H1 (cell line): Measurements from ENCODE around the gene HBM. TPM values are rescaled to one million over a fixed set of nuclear protein-coding genes. Genes with fewer than 3 reads are reported as not detected.
A peak's percentile ranks its signal among the peaks of the same experiment; 100 is the strongest.

ENCODE experiments used
- CTCF ChIA-PET: fragments of 300-600 bp; sonication (Branson Sonifier 250); formaldehyde crosslinking; loops from one replicate; lab custom pipeline; 2021; ENCODE audit not compliant: partially characterized antibody; lab: Charles Lee
- POLR2A ChIA-PET: fragments of 300-600 bp; sonication (Branson Sonifier 250); formaldehyde crosslinking; loops from one replicate; lab custom pipeline; 2021; ENCODE audit warnings: inconsistent platforms; ENCODE audit not compliant: partially characterized antibody; lab: Charles Lee
- DNase-seq, 2 experiments: peaks; one replicate each; pipeline versions ENCODE4 v3.0.0 to v3.0.0-alpha.2; 2010 to 2022; ENCODE audit warnings: low spot score in 2 of 2, low read depth in 1 of 2, mixed read lengths in 1 of 2
- FAIRE-seq: peaks from 2 replicates; lab custom pipeline; 2011; peaks lifted over from hg19 to GRCh38; lab: Jason Lieb, UNC
- H2AFZ ChIP-seq: 2 replicates; pipeline ENCODE4 v1.8.1; 2012; ENCODE audit warnings: low read length, inconsistent platforms
- H2AK5ac ChIP-seq: 2 replicates; pipeline ENCODE4 v1.6.1; 2013; ENCODE audit warnings: low read depth, low read length
- H2BK120ac ChIP-seq: replicated peaks from 2 replicates; pipeline ENCODE3; 2013; ENCODE audit warnings: low read depth, low read length, inconsistent platforms
- H2BK12ac ChIP-seq: 2 replicates; pipeline ENCODE4 v1.6.1; 2013; ENCODE audit warnings: low read depth, low read length
- H2BK15ac ChIP-seq: 2 replicates; pipeline ENCODE4 v1.6.1; 2013; ENCODE audit warnings: low read length
- H2BK20ac ChIP-seq: 2 replicates; pipeline ENCODE4 v1.6.1; 2013; ENCODE audit warnings: low read length
- H2BK5ac ChIP-seq: 2 replicates; pipeline ENCODE4 v1.6.1; 2013; ENCODE audit warnings: low read depth, low read length
- H3K14ac ChIP-seq: 2 replicates; pipeline ENCODE4 v1.6.1; 2013; ENCODE audit warnings: inconsistent platforms; ENCODE audit not compliant: insufficient read length
- H3K18ac ChIP-seq: 2 replicates; pipeline ENCODE4 v1.6.1; 2013; ENCODE audit warnings: low read length; ENCODE audit errors: extremely low read depth
- H3K23ac ChIP-seq: 2 replicates; pipeline ENCODE4 v1.6.1; 2013; ENCODE audit warnings: inconsistent platforms; ENCODE audit not compliant: insufficient read length
- H3K23me2 ChIP-seq: 2 replicates; pipeline ENCODE4 v1.6.1; 2013; ENCODE audit warnings: low read depth, low read length
- H3K27ac ChIP-seq: 2 replicates; pipeline ENCODE4 v1.6.1; 2011; ENCODE audit warnings: low read depth, low read length, inconsistent platforms
- H3K27me3 ChIP-seq, 4 experiments: replicated peaks in 1 of 4; 1 replicate in 1 of 4; 2 replicates in 3 of 4; pipeline versions ENCODE4 v1.6.1 to v1.8.1; 2011 to 2013; ENCODE audit warnings: low read length in 3 of 4, mild to moderate bottlenecking in 3 of 4, inconsistent platforms in 2 of 4, mixed read lengths in 2 of 4, moderate library complexity in 1 of 4; ENCODE audit not compliant: control insufficient read depth in 3 of 4, insufficient read depth in 3 of 4; ENCODE audit errors: extremely low read depth in 1 of 4
- H3K36me3 ChIP-seq, 4 experiments: 2 replicates each; pipeline versions ENCODE4 v1.6.1 to v1.8.1; 2011 to 2013; ENCODE audit warnings: mild to moderate bottlenecking in 4 of 4, low read length in 3 of 4, moderate library complexity in 2 of 4, control low read depth in 1 of 4, inconsistent platforms in 1 of 4; ENCODE audit not compliant: insufficient read depth in 4 of 4, control insufficient read depth in 2 of 4
- H3K4ac ChIP-seq: replicated peaks from 2 replicates; pipeline ENCODE3; 2013; ENCODE audit warnings: low read length, low read depth, mixed read lengths, inconsistent platforms; ENCODE audit not compliant: insufficient read length
- H3K4me1 ChIP-seq, 4 experiments: replicated peaks in 1 of 4; 1 replicate in 1 of 4; 2 replicates in 3 of 4; pipeline versions ENCODE4 v1.6.1 to v1.8.1; 2011 to 2013; ENCODE audit warnings: low read length in 3 of 4, inconsistent platforms in 2 of 4, mixed read lengths in 1 of 4; ENCODE audit not compliant: insufficient read depth in 4 of 4, control insufficient read depth in 3 of 4
- H3K4me2 ChIP-seq, 2 experiments: 2 replicates each; pipeline versions ENCODE4 v1.6.1 to v1.8.1; 2011 to 2013; ENCODE audit warnings: low read depth in 2 of 2, low read length in 2 of 2, control low read depth in 1 of 2, inconsistent platforms in 1 of 2, mild to moderate bottlenecking in 1 of 2; ENCODE audit not compliant: insufficient read depth in 1 of 2
- H3K4me3 ChIP-seq, 4 experiments: fragments of 200-600, 300-600 bp in 1 of 4; sonication (generic), shearing (Covaris generic), sonication (Bioruptor Twin) in 1 of 4; 2 replicates each; pipeline versions ENCODE4 v1.5.1 to v1.8.1; 2011 to 2016; ENCODE audit warnings: low read length in 4 of 4, low read depth in 3 of 4, control low read depth in 2 of 4, inconsistent platforms in 2 of 4, mild to moderate bottlenecking in 2 of 4, mixed read lengths in 1 of 4, moderate library complexity in 1 of 4; ENCODE audit not compliant: insufficient read depth in 2 of 4; ENCODE audit errors: extremely low read depth in 1 of 4
- H3K56ac ChIP-seq: replicated peaks from 2 replicates; pipeline ENCODE3; 2013; ENCODE audit warnings: low read depth, mild to moderate bottlenecking, mixed read lengths, low read length, inconsistent platforms; ENCODE audit not compliant: insufficient read length
- H3K79me1 ChIP-seq: 2 replicates; pipeline ENCODE4 v1.6.1; 2013; ENCODE audit warnings: low read depth, low read length, control low read depth
- H3K79me2 ChIP-seq, 2 experiments: 2 replicates each; pipeline versions ENCODE4 v1.6.1 to v1.8.1; 2012 to 2013; ENCODE audit warnings: low read length in 2 of 2, mild to moderate bottlenecking in 2 of 2, inconsistent platforms in 1 of 2; ENCODE audit not compliant: insufficient read depth in 2 of 2, control insufficient read depth in 1 of 2
- H3K9ac ChIP-seq, 4 experiments: replicated peaks in 1 of 4; 1 replicate in 1 of 4; 2 replicates in 3 of 4; pipeline versions ENCODE4 v1.6.1 to v1.8.1; 2011 to 2013; ENCODE audit warnings: low read depth in 3 of 4, low read length in 3 of 4, control low read depth in 2 of 4, mild to moderate bottlenecking in 2 of 4, moderate library complexity in 2 of 4, inconsistent platforms in 1 of 4; ENCODE audit errors: extremely low read depth in 1 of 4
- H3K9me3 ChIP-seq, 2 experiments: 2 replicates each; pipeline versions ENCODE4 v1.6.1 to v1.8.1; 2012 to 2013; ENCODE audit warnings: mild to moderate bottlenecking in 2 of 2, moderate library complexity in 2 of 2, control low read depth in 1 of 2, inconsistent platforms in 1 of 2, low read depth in 1 of 2, low read length in 1 of 2, mixed read lengths in 1 of 2; ENCODE audit not compliant: insufficient read depth in 2 of 2
- H4K20me1 ChIP-seq, 2 experiments: replicated peaks in 1 of 2; 2 replicates each; pipeline versions ENCODE3 to v1.8.1; 2011 to 2013; ENCODE audit warnings: inconsistent platforms in 2 of 2, low read length in 2 of 2, mild to moderate bottlenecking in 1 of 2; ENCODE audit not compliant: insufficient read depth in 2 of 2, control insufficient read depth in 1 of 2
- H4K5ac ChIP-seq: 2 replicates; pipeline ENCODE4 v1.6.1; 2013; ENCODE audit warnings: low read length, low read depth, mixed read lengths, inconsistent platforms; ENCODE audit not compliant: insufficient read length
- H4K8ac ChIP-seq: 2 replicates; pipeline ENCODE4 v1.8.0; 2013; ENCODE audit warnings: mild to moderate bottlenecking, moderate library complexity, low read length, inconsistent platforms; ENCODE audit not compliant: insufficient read depth; ENCODE audit errors: extremely low read depth
- H4K91ac ChIP-seq: replicated peaks from 2 replicates; pipeline ENCODE3; 2013; ENCODE audit warnings: low read length, mixed read lengths, inconsistent platforms; ENCODE audit not compliant: insufficient read length
- ATF3 ChIP-seq: IDR thresholded peaks from 2 replicates; pipeline ENCODE4 v1.6.1; 2011; ENCODE audit warnings: low read depth, mild to moderate bottlenecking, low read length; ENCODE audit not compliant: insufficient read depth
- CEBPB ChIP-seq: IDR thresholded peaks from 2 replicates; pipeline ENCODE4 v1.6.1; 2012; ENCODE audit warnings: low read depth, low read length
- JUN ChIP-seq: IDR thresholded peaks from 2 replicates; pipeline ENCODE4 v1.6.1; 2011; ENCODE audit warnings: low read depth, mild to moderate bottlenecking, improper control_type of control experiment, low read length
- JUND ChIP-seq: IDR thresholded peaks from 2 replicates; pipeline ENCODE4 v1.6.1; 2011; ENCODE audit warnings: mild to moderate bottlenecking, improper control_type of control experiment, low read length
- KDM5A ChIP-seq: fragments of 200-600 bp; IDR thresholded peaks from 2 replicates; pipeline ENCODE4 v1.7.1; 2012; ENCODE audit warnings: mild to moderate bottlenecking, low read length, inconsistent platforms, mixed read lengths
- RBBP5 ChIP-seq: IDR thresholded peaks from 2 replicates; pipeline ENCODE4 v1.7.1; 2012; ENCODE audit warnings: low read depth, mild to moderate bottlenecking, inconsistent platforms, low read length, moderate library complexity, borderline replicate concordance
- SP2 ChIP-seq: IDR thresholded peaks from 2 replicates; pipeline ENCODE4 v1.6.1; 2012; ENCODE audit warnings: mild to moderate bottlenecking, low read length, inconsistent platforms
- TEAD4 ChIP-seq: IDR thresholded peaks from 2 replicates; pipeline ENCODE4 v1.6.1; 2012; ENCODE audit warnings: low read depth, low read length, inconsistent platforms, mixed read lengths
- WGBS, 2 experiments: shearing (Covaris generic) in 1 of 2; methylation state at CpG; one replicate each; pipeline versions ENCODE4 v1.1.6 to v1.1.7; 2013 to 2015; ENCODE audit warnings: low lambda C conversion rate in 2 of 2, mixed read lengths in 2 of 2, inconsistent platforms in 1 of 2, low coverage in 1 of 2, missing lambda C conversion rate in 1 of 2; ENCODE audit not compliant: insufficient replicate concordance in 2 of 2, insufficient coverage in 1 of 2, insufficient read length in 1 of 2; ENCODE audit errors: extremely low coverage in 1 of 2, missing lambda C conversion rate in 1 of 2; 5-methylcytosine and 5-hydroxymethylcytosine counted together
- polyA plus RNA-seq, 7 experiments: library from polyadenylated mRNA; depleted of rRNA in 3 of 7; stranded (reverse) in 5 of 7; unstranded in 2 of 7; fragments of >200 nt in 5 of 7; fragments of 200-250 nt in 2 of 7; gene quantifications; 1 replicate in 5 of 7; 2 replicates in 1 of 7; 4 replicates in 1 of 7; pipeline versions ENCODE4 v1.2.1 to v1.2.3, GENCODE V29; 2011 to 2013; ENCODE audit warnings: missing spikeins in 2 of 7, mixed read lengths in 2 of 7
- total RNA-seq: library from RNA; stranded (reverse); fragmentation: NEBNext Ultra II Directional; extraction: Animal tissue kit (Norgen Biotek cat#: 25700); gene quantifications from 2 replicates; pipeline ENCODE4 v1.2.1, GENCODE V29; 2021

Gene HBM
- total and polyA plus RNA-seq, 2 of the 8 experiments (the other 6 are each of a cell fraction or from before 2014, with no cell fraction given): 0.88 TPM; not detected in 1

GRCh38 chr16:143047-143446 is 22.7 kb upstream of the HBM start:
- H2BK5ac ChIP-seq: peak overlapping the region; percentile 63; the same call in 1 of the 2 replicates
- no peak overlapping the region for H4K8ac ChIP-seq
- H2AFZ ChIP-seq: no peak overlapping the region
- H4K5ac ChIP-seq: no peak overlapping the region
- H4K91ac ChIP-seq: no peak overlapping the region
- no peak overlapping the region for H3K9ac ChIP-seq
- H3K9me3 ChIP-seq: no peaks in the 10 kb centered on the region
- no peak overlapping the region for H2AK5ac ChIP-seq
- H3K4me1 ChIP-seq: no peaks in the 10 kb centered on the region; a peak in 1 of 7 replicates
- H3K27me3 ChIP-seq: no peaks in the 10 kb centered on the region
- H3K23ac ChIP-seq: no peak overlapping the region
- H3K79me2 ChIP-seq: no peaks in the 10 kb centered on the region
- no peak overlapping the region for H3K27ac ChIP-seq
- FAIRE-seq (no peak), DNase-seq (no peak)
- H3K36me3 ChIP-seq: no peaks in the 10 kb centered on the region
- H2BK15ac ChIP-seq: no peak overlapping the region
- no peak overlapping the region for H3K18ac ChIP-seq
- H3K4me3 ChIP-seq: no peak overlapping the region
- 0 out of 2 replicates have a peak overlapping the region, but pooled peaks have one; percentile 21 for H2BK20ac ChIP-seq
- no peak overlapping the region for H3K4ac ChIP-seq
- no peak overlapping the region for H3K14ac ChIP-seq
- WGBS, 2 experiments: 83% methylated on average over 6 of the region's 6 CpGs; no CpG with 5 or more reads in 1 of the 2 experiments
- no peak overlapping the region for H2BK120ac ChIP-seq
- no peaks in the 10 kb centered on the region for H3K23me2 ChIP-seq
- 0 out of 2 replicates have a peak overlapping the region, but pooled peaks have one; percentile 17 for H2BK12ac ChIP-seq
- H3K56ac ChIP-seq: no peak overlapping the region
- POLR2A ChIA-PET: interaction anchor here (1.8 kb wide), 1 partner anchor 10 kb away, joined by 4 read pairs; no protein-coding TSS in a partner anchor
- no peaks in the 10 kb centered on the region for H4K20me1 ChIP-seq
- no peak overlapping the region for H3K4me2 ChIP-seq
- CTCF ChIA-PET: interaction anchor here (1.0 to 2.4 kb wide), 4 partner anchors 23 to 72 kb away, joined by 3 to 8 read pairs (median 3); no protein-coding TSS in a partner anchor
- no peaks in the 10 kb centered on the region for H3K79me1 ChIP-seq
- TF ChIP-seq TEAD4: no peak
- TF ChIP-seq JUN: no peak
- no peak for TF ChIP-seq RBBP5
- TF ChIP-seq SP2: no peak
- no peak for TF ChIP-seq KDM5A
- TF ChIP-seq CEBPB: no peak
- no peak for TF ChIP-seq JUND
- no peak for TF ChIP-seq ATF3
